ENCODE results near the gene TRAPPC13. TPM values are rescaled to one million over a fixed set of nuclear protein-coding genes. Genes with fewer than 3 reads are reported as not detected.
"Not testable (repeated sequence)": the region's sequence is repeated elsewhere in the genome, so short reads cannot be mapped to it uniquely, and the experiment has no call there.

Gene TRAPPC13
- total RNA-seq, 2 experiments from 2014 or later, result 25.7 to 29.0 TPM

DNA sequence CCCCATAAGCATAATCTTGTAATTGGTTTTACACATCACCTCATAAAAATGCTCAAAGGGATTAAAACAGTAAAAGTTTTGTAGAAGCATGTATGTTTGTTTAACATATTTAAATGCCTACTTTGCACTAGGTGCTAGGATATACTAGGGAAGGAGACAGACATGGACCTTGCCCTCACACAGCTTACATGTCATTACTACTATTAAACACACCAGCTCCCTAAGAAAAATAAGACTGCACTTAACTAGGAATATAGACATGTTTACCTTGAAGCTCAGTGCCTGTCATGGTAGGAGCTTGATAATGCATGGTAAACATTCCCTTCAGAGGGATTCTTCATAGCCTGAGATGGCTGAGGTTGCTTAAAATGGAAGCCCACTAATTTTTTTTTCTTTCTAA is 6.2 kb downstream of the TRAPPC13 start:
- H3K4me1 Mint-ChIP-seq (ENCODE audit: low read depth), result peaks cover 25% of the 10 kb centered on the region
- peaks cover 11% of the 10 kb centered on the region for H3K36me3 Mint-ChIP-seq (ENCODE audit: low read depth)
- no peak overlapping the region for H3K4me3 Mint-ChIP-seq
- no peaks in the 10 kb centered on the region for H3K9me3 Mint-ChIP-seq
- no peak overlapping the region for H3K27ac Mint-ChIP-seq
- DNase-seq, result no peak
- no peaks in the 10 kb centered on the region for H3K27me3 Mint-ChIP-seq (ENCODE audit: low read depth)
- intact Hi-C loops (cut with micrococcal nuclease), result no loop called here
- CTCF ChIA-PET, result no interaction called here

DNA sequence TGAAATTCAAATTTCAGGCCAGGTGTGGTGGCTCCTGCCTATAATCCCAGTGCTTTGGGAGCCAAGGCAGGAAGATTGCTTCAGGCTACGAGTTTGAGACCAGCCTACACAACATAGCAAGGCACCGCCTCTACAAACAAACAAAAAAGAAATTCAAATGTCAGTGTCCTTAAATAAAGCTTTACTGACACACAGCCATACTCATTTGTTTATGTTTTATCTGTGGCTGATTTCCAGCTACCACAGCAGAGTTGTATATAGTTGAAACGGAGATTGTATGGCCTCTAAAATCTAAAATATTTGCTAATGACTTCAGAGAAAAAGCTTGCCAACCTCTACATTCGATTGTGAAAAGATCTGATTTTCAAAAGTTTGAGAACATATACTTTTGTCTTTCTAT is 15.4 kb downstream of the TRAPPC13 start:
- H3K4me3 Mint-ChIP-seq, result no peak overlapping the region

DNA sequence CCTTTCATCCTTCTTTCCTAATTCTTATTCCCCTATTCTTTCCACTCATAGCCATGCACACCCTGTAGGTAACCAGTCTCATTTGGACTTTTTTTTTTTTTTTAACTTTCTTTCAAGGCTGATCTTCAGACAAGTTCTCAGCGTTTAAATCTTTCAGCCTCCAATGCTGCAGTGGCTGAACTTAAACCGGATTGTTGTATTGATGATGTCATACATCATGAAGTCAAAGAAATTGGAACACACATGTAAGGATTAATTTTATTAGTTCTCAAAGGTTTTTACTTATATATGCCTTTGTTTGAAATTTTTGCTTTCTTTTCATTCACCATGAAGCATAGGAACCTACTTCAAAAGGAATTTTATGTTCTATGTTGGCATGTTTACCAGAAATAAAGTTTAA is 22.1 kb downstream of the TRAPPC13 start:
- intact Hi-C loops (cut with micrococcal nuclease), result no loop called here
- Mint-ChIP-seq H3K9me3 (no peaks in the 10 kb centered on the region), H3K4me1 (ENCODE audit: low read depth) (no peaks in the 10 kb centered on the region), H3K36me3 (ENCODE audit: low read depth) (peaks cover 15% of the 10 kb centered on the region), H3K27ac (no peak overlapping the region), H3K27me3 (ENCODE audit: low read depth) (no peaks in the 10 kb centered on the region), H3K4me3 (no peak overlapping the region)
- no peak for DNase-seq
- CTCF ChIA-PET, result no interaction called here

More for the DNA sequence above, 15.4 kb downstream of the TRAPPC13 start:
- peaks cover 26% of the 10 kb centered on the region for H3K36me3 Mint-ChIP-seq (ENCODE audit: low read depth)
- CTCF ChIA-PET, result no interaction called here
- H3K27ac Mint-ChIP-seq, result no peak overlapping the region
- intact Hi-C loops (cut with micrococcal nuclease), result no loop called here
- no peaks in the 10 kb centered on the region for H3K9me3 Mint-ChIP-seq
- no peak for DNase-seq
- H3K4me1 Mint-ChIP-seq (ENCODE audit: low read depth), result no peaks in the 10 kb centered on the region
- H3K27me3 Mint-ChIP-seq (ENCODE audit: low read depth), result no peaks in the 10 kb centered on the region

GRCh38 chr5:65647941-65648340 is 23.1 kb downstream of the TRAPPC13 start:
- no peak overlapping the region for H3K4me3 Mint-ChIP-seq
- H3K4me1 Mint-ChIP-seq (ENCODE audit: low read depth), result no peaks in the 10 kb centered on the region
- CTCF ChIA-PET, result no interaction called here
- intact Hi-C loops (cut with micrococcal nuclease), result no loop called here
- no peak for DNase-seq
- no peak overlapping the region for H3K27ac Mint-ChIP-seq
- no peaks in the 10 kb centered on the region for H3K27me3 Mint-ChIP-seq (ENCODE audit: low read depth)
- H3K36me3 Mint-ChIP-seq (ENCODE audit: low read depth), result peaks cover 17% of the 10 kb centered on the region
- no peaks in the 10 kb centered on the region for H3K9me3 Mint-ChIP-seq

DNA sequence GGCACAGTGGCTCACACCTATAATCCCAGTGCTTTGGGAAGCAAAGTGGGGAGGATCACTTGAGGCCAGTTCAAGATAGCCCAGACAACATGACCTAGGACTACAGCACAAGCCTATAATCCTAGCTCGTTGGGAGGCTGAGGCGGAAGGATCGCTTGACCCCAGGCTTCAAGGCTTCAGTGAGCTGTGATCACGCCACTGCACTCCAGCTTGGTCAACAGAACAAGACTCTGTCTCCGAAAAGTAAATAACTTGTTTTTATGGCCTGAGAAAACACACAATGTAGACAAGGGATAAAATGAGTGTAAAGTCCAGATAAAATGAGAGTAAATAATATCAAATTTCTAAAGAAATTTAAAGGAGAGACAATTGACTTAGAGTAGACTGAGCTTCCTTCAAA is 26.3 kb downstream of the TRAPPC13 start:
- intact Hi-C loops (cut with micrococcal nuclease), result no loop called here
- Mint-ChIP-seq H3K36me3 (ENCODE audit: low read depth) (peaks cover 15% of the 10 kb centered on the region), H3K9me3 (no peaks in the 10 kb centered on the region), H3K4me3 (no peak overlapping the region), H3K4me1 (ENCODE audit: low read depth) (no peaks in the 10 kb centered on the region), H3K27me3 (ENCODE audit: low read depth) (no peaks in the 10 kb centered on the region), H3K27ac (no peak overlapping the region)
- DNase-seq, result no peak
- CTCF ChIA-PET, result interaction anchor here (0.6 kb wide), 1 partner anchor 444 kb away, joined by 3 read pairs; no protein-coding TSS in a partner anchor

DNA sequence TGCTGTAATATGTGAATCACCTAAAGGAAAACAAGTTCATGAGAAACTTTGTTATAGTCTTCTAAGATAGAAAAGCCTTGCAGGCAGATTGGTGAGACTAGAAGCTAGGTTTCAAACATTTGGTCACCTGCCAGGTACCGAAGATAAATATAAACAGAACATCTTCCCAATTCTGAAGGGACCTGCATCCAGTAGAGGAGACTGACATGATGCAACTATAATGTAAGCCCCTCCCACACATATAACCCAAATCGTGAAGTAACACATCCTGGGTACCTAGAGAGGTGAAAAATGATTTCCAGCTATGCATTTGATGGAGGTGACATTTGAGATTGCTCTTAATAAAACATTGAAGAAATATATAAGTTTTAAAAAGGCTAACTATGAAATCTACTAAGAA is 29.9 kb downstream of the TRAPPC13 start:
- H3K4me3 Mint-ChIP-seq, result no peak overlapping the region
- H3K27ac Mint-ChIP-seq, result no peak overlapping the region
- CTCF ChIA-PET, result no interaction called here
- no peaks in the 10 kb centered on the region for H3K4me1 Mint-ChIP-seq (ENCODE audit: low read depth)
- no peaks in the 10 kb centered on the region for H3K27me3 Mint-ChIP-seq (ENCODE audit: low read depth)
- intact Hi-C loops (cut with micrococcal nuclease), result no loop called here
- no peaks in the 10 kb centered on the region for H3K9me3 Mint-ChIP-seq
- DNase-seq, result no peak
- peaks cover 12% of the 10 kb centered on the region for H3K36me3 Mint-ChIP-seq (ENCODE audit: low read depth)

GRCh38 chr5:65663804-65664521 is 39.1 kb downstream of the TRAPPC13 start:
- DNase-seq, result no peak
- intact Hi-C loops (cut with micrococcal nuclease), result no loop called here
- Mint-ChIP-seq H3K36me3 (ENCODE audit: low read depth) (peaks cover 15% of the 10 kb centered on the region), H3K4me3 (no peak overlapping the region), H3K27ac (peak overlapping the region; percentile 59), H3K27me3 (ENCODE audit: low read depth) (no peaks in the 10 kb centered on the region), H3K9me3 (no peaks in the 10 kb centered on the region), H3K4me1 (ENCODE audit: low read depth) (peaks cover 6% of the 10 kb centered on the region)
- CTCF ChIA-PET, result no interaction called here

GRCh38 chr5:65668696-65669095 is 43.9 kb downstream of the TRAPPC13 start:
- H3K36me3 Mint-ChIP-seq (ENCODE audit: low read depth), result peaks cover 7% of the 10 kb centered on the region
- DNase-seq, result no peak
- H3K4me1 Mint-ChIP-seq (ENCODE audit: low read depth), result peaks cover 2% of the 10 kb centered on the region
- CTCF ChIA-PET, result interaction anchor here (0.7 kb wide), 2 partner anchors 9 to 507 kb away, joined by 3 read pairs; no protein-coding TSS in a partner anchor
- H3K27me3 Mint-ChIP-seq (ENCODE audit: low read depth), result no peaks in the 10 kb centered on the region
- no peak overlapping the region for H3K27ac Mint-ChIP-seq
- intact Hi-C loops (cut with micrococcal nuclease), result no loop called here
- no peak overlapping the region for H3K4me3 Mint-ChIP-seq
- no peaks in the 10 kb centered on the region for H3K9me3 Mint-ChIP-seq

DNA sequence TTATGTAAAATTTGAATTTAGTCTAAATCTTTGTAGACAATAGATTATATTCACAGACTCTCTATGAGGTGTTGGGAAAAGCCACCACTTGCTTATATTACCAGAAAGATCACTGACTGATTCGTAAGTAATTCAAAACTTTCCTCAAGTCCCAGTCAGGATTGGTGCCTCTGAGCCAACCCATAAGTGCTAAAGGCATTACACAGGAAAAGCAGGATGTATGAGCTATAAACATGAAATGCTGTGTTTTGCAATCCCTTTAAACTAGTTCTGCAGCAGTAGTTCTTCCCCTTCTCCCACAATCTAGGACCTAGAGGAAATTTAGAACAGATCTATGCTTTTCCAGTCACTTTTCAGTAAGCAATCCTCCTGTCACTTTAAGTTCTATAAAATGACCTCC is 48.0 kb downstream of the TRAPPC13 start:
- H3K36me3 Mint-ChIP-seq (ENCODE audit: low read depth), result peaks cover 16% of the 10 kb centered on the region
- CTCF ChIA-PET, result no interaction called here
- no peaks in the 10 kb centered on the region for H3K9me3 Mint-ChIP-seq
- no peak overlapping the region for H3K27ac Mint-ChIP-seq
- intact Hi-C loops (cut with micrococcal nuclease), result no loop called here
- DNase-seq, result no peak
- H3K4me1 Mint-ChIP-seq (ENCODE audit: low read depth), result peaks cover 31% of the 10 kb centered on the region
- no peaks in the 10 kb centered on the region for H3K27me3 Mint-ChIP-seq (ENCODE audit: low read depth)
- no peak overlapping the region for H3K4me3 Mint-ChIP-seq

DNA sequence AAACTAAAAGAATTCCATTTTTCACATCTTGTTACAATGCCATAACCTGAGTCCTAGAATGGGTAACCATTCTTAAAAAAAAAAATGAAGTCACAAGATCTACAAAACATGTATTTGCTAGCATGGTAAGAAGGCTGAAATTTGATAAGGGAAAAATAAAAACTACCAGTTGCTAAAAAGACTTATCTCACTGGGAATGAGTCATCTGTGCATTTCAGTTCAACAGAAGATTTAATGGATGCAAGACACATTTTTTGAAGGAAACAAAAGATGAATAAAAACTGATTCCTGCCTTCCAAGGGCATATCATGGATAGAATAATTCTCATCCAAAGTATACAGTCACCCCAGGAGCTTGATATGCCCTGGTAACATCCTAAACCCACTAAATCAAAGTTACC is 49.9 kb downstream of the TRAPPC13 start:
- Mint-ChIP-seq H3K4me1 (ENCODE audit: low read depth) (peaks cover 45% of the 10 kb centered on the region), H3K9me3 (no peaks in the 10 kb centered on the region), H3K27ac (peak overlapping the region; percentile 12), H3K27me3 (ENCODE audit: low read depth) (no peaks in the 10 kb centered on the region), H3K36me3 (ENCODE audit: low read depth) (peaks cover 26% of the 10 kb centered on the region), H3K4me3 (no peak overlapping the region)
- CTCF ChIA-PET, result interaction anchor here (0.6 kb wide), 1 partner anchor 12 kb away, joined by 3 read pairs; no protein-coding TSS in a partner anchor
- intact Hi-C loops (cut with micrococcal nuclease), result no loop called here
- DNase-seq, result no peak

DNA sequence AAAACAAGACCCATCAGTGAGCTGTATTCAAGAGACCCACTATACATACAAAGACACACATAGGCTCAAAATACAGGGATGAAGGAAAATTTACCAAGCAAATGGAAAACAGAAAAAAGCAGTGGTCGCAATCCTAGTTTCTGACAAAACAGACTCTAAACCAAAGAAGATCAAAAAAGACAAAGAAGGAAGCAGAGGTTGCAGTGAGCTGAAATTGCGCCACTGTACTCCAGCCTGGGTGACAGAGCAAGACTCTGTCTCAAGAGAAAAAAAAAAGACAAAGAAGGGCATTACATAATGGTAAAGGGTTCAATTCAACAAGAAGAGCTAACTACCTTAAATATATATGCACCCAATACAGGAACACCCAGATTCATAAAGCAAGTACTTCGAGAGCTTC is 51.2 kb downstream of the TRAPPC13 start:
- intact Hi-C loops (cut with micrococcal nuclease); DNase-seq; H3K27me3 Mint-ChIP-seq (ENCODE audit: low read depth); H3K4me3 Mint-ChIP-seq; H3K9me3 Mint-ChIP-seq: not testable (repeated sequence)
- H3K4me1 Mint-ChIP-seq (ENCODE audit: low read depth), result peaks cover 49% of the 10 kb centered on the region
- CTCF ChIA-PET, result interaction anchor here (0.6 to 1.1 kb wide), 3 partner anchors 10 to 103 kb away, joined by 3 to 4 read pairs (median 4); no protein-coding TSS in a partner anchor
- peak overlapping the region; percentile 65 for H3K27ac Mint-ChIP-seq
- peaks cover 32% of the 10 kb centered on the region for H3K36me3 Mint-ChIP-seq (ENCODE audit: low read depth)

GRCh38 chr5:65682148-65682547 is 57.3 kb downstream of the TRAPPC13 start:
- H3K4me1 Mint-ChIP-seq (ENCODE audit: low read depth), result peaks cover 27% of the 10 kb centered on the region
- DNase-seq, result no peak
- H3K9me3 Mint-ChIP-seq, result no peaks in the 10 kb centered on the region
- intact Hi-C loops (cut with micrococcal nuclease), result no loop called here
- H3K27me3 Mint-ChIP-seq (ENCODE audit: low read depth), result no peaks in the 10 kb centered on the region
- H3K27ac Mint-ChIP-seq, result no peak overlapping the region
- CTCF ChIA-PET, result no interaction called here
- H3K4me3 Mint-ChIP-seq, result no peak overlapping the region
- peaks cover 42% of the 10 kb centered on the region for H3K36me3 Mint-ChIP-seq (ENCODE audit: low read depth)

DNA sequence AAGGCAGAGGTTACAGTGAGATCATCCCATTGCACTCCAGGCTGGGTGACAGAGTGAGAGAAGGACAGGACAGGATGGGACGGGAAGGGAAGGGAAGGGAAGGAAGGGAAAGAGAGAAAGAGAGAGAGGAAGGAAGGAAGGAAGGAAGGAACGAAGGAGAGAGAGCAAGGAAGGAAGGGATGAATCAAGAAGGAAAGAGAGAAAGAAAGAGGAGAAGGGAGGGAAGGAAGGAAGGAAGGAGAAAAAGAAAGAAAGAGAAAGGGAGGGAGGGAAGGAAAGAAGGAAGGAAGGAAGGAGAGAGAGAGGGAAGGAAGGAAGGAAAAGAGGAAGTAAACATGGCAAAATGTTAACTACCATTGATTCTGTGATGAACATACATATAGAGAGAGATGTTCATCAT is 68.3 kb downstream of the TRAPPC13 start:
- Mint-ChIP-seq H3K27ac (no peak overlapping the region), H3K36me3 (ENCODE audit: low read depth) (peaks cover 17% of the 10 kb centered on the region), H3K4me3 (no peak overlapping the region), H3K9me3 (no peaks in the 10 kb centered on the region), H3K27me3 (ENCODE audit: low read depth) (no peaks in the 10 kb centered on the region), H3K4me1 (ENCODE audit: low read depth) (peaks cover under 1% of the 10 kb centered on the region)
- DNase-seq, result no peak
- CTCF ChIA-PET, result no interaction called here
- intact Hi-C loops (cut with micrococcal nuclease), result no loop called here

All from activated naive CD4-positive, alpha-beta T cell treated with anti-CD3 and anti-CD28 coated beads for 36 hours (primary cell).